HCT116 (cell line): Measurements from ENCODE around the gene DPYD. TPM values are rescaled to one million over a fixed set of nuclear protein-coding genes. Genes with fewer than 3 reads are reported as not detected.

Experiments
- ATAC-seq: fragments of 200-7000 bp; cut with Tn5 transposase; 2 replicates; pipeline ENCODE4 v1.9.1; 2020; ENCODE audit warnings: mild to moderate bottlenecking, moderate library complexity
- BruUV-seq: library from RNA; stranded (reverse); fragments of 400-500 nt; replicated peaks from 2 replicates; lab custom pipeline; 2021; lab: Mats Ljungman, UMichigan
- CTCF ChIA-PET: fragments of 300-600 bp; sonication (Branson Sonifier 250); formaldehyde crosslinking; loops from one replicate; lab custom pipeline; 2021; ENCODE audit warnings: antibody characterized with exemption; lab: Charles Lee
- POLR2A ChIA-PET: fragments of 300-600, 350-600 bp; sonication (Branson Sonifier 250); formaldehyde crosslinking; loops from one replicate; lab custom pipeline; 2021; ENCODE audit warnings: antibody characterized with exemption; lab: Charles Lee
- RAD21 ChIA-PET, 2 experiments: fragments of 300-600 bp; sonication (Branson Sonifier 250); formaldehyde crosslinking; loops; one replicate each; lab custom pipeline; 2023; ENCODE audit warnings: low total read pairs in 2 of 2; ENCODE audit not compliant: uncharacterized antibody in 2 of 2, unreplicated experiment in 2 of 2, low non-redundant PET in 1 of 2; lab: Charles Lee
- DNase-seq: peaks from one replicate; pipeline ENCODE4 v3.0.0-alpha.2; 2010; ENCODE audit warnings: low read depth, low spot score
- H2AFZ ChIP-seq: fragments of 200-600 bp; shearing (Covaris generic), sonication (generic); 2 replicates; pipeline ENCODE4 v1.6.1; 2017; ENCODE audit warnings: low read depth, mixed run types, mixed read lengths, antibody characterized with exemption, low read length; ENCODE audit not compliant: poor library complexity, severe bottlenecking
- H3K27ac ChIP-seq: 2 replicates; pipeline ENCODE4 v1.5.1; 2012; ENCODE audit warnings: low read depth, low read length
- H3K27me3 ChIP-seq: fragments of 200-600 bp; sonication (generic); 2 replicates; pipeline ENCODE4 v1.6.1; 2016; ENCODE audit warnings: mixed run types, low read length, mixed read lengths; ENCODE audit not compliant: insufficient read depth
- H3K36me3 ChIP-seq, 2 experiments: fragments of 200-500 bp in 1 of 2; fragments of 200-600 bp in 1 of 2; sonication (Bioruptor generic) in 1 of 2; sonication (generic) in 1 of 2; 2 replicates each; pipeline versions ENCODE4 v1.5.1 to v1.6.1; 2014 to 2016; ENCODE audit warnings: low read length in 2 of 2, inconsistent platforms in 1 of 2, mixed read lengths in 1 of 2, mixed run types in 1 of 2; ENCODE audit not compliant: insufficient read depth in 2 of 2, control insufficient read depth in 1 of 2
- H3K4me1 ChIP-seq, 2 experiments: fragments of 200-600 bp in 1 of 2; sonication (generic) in 1 of 2; 2 replicates each; pipeline versions ENCODE4 v1.5.1 to v1.6.1; 2012 to 2017; ENCODE audit warnings: low read length in 2 of 2, inconsistent platforms in 1 of 2, mild to moderate bottlenecking in 1 of 2, mixed read lengths in 1 of 2, mixed run types in 1 of 2, moderate library complexity in 1 of 2; ENCODE audit not compliant: insufficient read depth in 2 of 2, control insufficient read depth in 1 of 2
- H3K4me2 ChIP-seq: fragments of 200-600 bp; sonication (generic); 2 replicates; pipeline ENCODE4 v1.6.1; 2017; ENCODE audit warnings: mixed run types, low read length, mixed read lengths
- H3K4me3 ChIP-seq, 2 experiments: fragments of 200-600 bp in 1 of 2; sonication (generic) in 1 of 2; replicated peaks in 1 of 2; 2 replicates each; pipeline ENCODE4 v1.5.1; 2011 to 2016; ENCODE audit warnings: low read length in 2 of 2, control low read depth in 1 of 2, low read depth in 1 of 2, mild to moderate bottlenecking in 1 of 2, mixed read lengths in 1 of 2, mixed run types in 1 of 2
- H3K79me2 ChIP-seq: fragments of 200-600 bp; sonication (generic); 2 replicates; pipeline ENCODE4 v1.6.1; 2017; ENCODE audit warnings: mild to moderate bottlenecking, mixed run types, low read length, moderate library complexity, mixed read lengths; ENCODE audit not compliant: insufficient read depth
- H3K9ac ChIP-seq: fragments of 200-600 bp; sonication (generic); 2 replicates; pipeline ENCODE4 v1.6.1; 2016; ENCODE audit warnings: low read length, mixed read lengths
- H3K9me2 ChIP-seq: fragments of 200-600 bp; sonication (generic), shearing (Covaris generic); 2 replicates; pipeline ENCODE4 v1.6.1; 2017; ENCODE audit warnings: mixed run types, mild to moderate bottlenecking, moderate library complexity; ENCODE audit not compliant: insufficient read depth
- H3K9me3 ChIP-seq, 2 experiments: fragments of 200-500 bp in 1 of 2; fragments of 200-600 bp in 1 of 2; sonication (Bioruptor generic) in 1 of 2; sonication (generic) in 1 of 2; 2 replicates each; pipeline ENCODE4 v1.6.1; 2014 to 2017; ENCODE audit warnings: low read length in 2 of 2, mixed read lengths in 2 of 2, inconsistent platforms in 1 of 2, low read depth in 1 of 2, mild to moderate bottlenecking in 1 of 2, mixed run types in 1 of 2, moderate library complexity in 1 of 2; ENCODE audit not compliant: control insufficient read depth in 1 of 2, insufficient read depth in 1 of 2
- H4K20me1 ChIP-seq: fragments of 200-600 bp; sonication (generic), shearing (Covaris generic); 2 replicates; pipeline ENCODE4 v1.6.1; 2017; ENCODE audit warnings: mixed run types, mild to moderate bottlenecking, moderate library complexity; ENCODE audit not compliant: insufficient read depth
- CEBPB ChIP-seq: IDR thresholded peaks from 2 replicates; pipeline ENCODE4 v1.6.1; 2012; ENCODE audit warnings: low read depth
- EZH2phosphoT487 ChIP-seq: fragments of 200-600 bp; IDR thresholded peaks from 2 replicates; pipeline ENCODE4 v1.6.1; 2018; ENCODE audit warnings: antibody characterized with exemption, borderline replicate concordance
- FOSL1 ChIP-seq: IDR thresholded peaks from 2 replicates; pipeline ENCODE4 v1.6.1; 2012; ENCODE audit warnings: low read depth
- POLR2A ChIP-seq: IDR thresholded peaks from 2 replicates; pipeline ENCODE4 v1.7.0; 2011; ENCODE audit warnings: borderline replicate concordance; ENCODE audit not compliant: insufficient read depth, insufficient read length; ENCODE audit errors: extremely low read depth
- SIN3A ChIP-seq: IDR thresholded peaks from 2 replicates; pipeline ENCODE4 v1.6.1; 2012; ENCODE audit warnings: low read depth
- SP1 ChIP-seq: IDR thresholded peaks from 2 replicates; pipeline ENCODE4 v1.6.1; 2012; ENCODE audit warnings: low read depth
- ZFX ChIP-seq: fragments of 450-650 bp; IDR thresholded peaks from 2 replicates; pipeline ENCODE4 v1.6.1; 2017
- ZNF274 ChIP-seq: fragments of 200-500 bp; sonication (Bioruptor generic); IDR thresholded peaks from 2 replicates; pipeline ENCODE4 v1.6.1; 2014; ENCODE audit warnings: mild to moderate bottlenecking, low read depth, low read length, inconsistent platforms
- intact Hi-C: fragments of 100-400 bp; cut with micrococcal nuclease; formaldehyde crosslinking; loops from 2 replicates; pipeline ENCODE4 v1.10.0; 2022
- total RNA-seq: library from RNA; stranded (reverse); gene quantifications from one replicate; pipeline ENCODE4 v1.2.1, GENCODE V29; 2021; ENCODE audit not compliant: unreplicated experiment

DPYD gene
- total RNA-seq, 1 experiment from 2014 or later: 1.7 TPM

DNA sequence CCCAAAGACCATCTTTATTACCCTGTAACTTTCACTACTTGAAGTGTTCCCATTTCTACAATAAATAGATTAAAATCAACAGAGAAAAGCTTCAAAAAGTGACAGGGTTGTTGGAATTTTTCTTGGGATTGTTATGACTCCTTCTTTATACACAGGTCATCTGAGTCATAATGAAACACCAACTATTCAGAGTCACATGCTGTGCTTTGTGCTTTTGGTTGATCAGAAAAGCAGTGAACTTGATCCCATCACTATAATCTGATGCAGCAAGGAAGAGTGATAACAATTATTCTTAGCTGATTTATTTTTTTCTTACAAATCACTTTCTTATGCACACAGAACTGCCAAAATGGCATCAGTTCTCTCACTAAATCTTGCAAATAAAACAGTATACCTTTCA, 776.3 kb downstream of the DPYD start:
- DNase-seq: no peak
- TF ChIP-seq EZH2phosphoT487: no peak
- TF ChIP-seq FOSL1: 0 out of 2 replicates have a peak, but pooled peaks have one; percentile 29
- TF ChIP-seq, all 23 proteins: peak for 1
- no peaks in the 10 kb centered on the region for H3K27me3 ChIP-seq
- H4K20me1 ChIP-seq: no peaks in the 10 kb centered on the region
- H3K4me3 ChIP-seq: no peak overlapping the region
- no peaks in the 10 kb centered on the region for H3K79me2 ChIP-seq
- ChIA-PET POLR2A (no interaction called here), RAD21 (no interaction called here), CTCF (no interaction called here)
- H3K36me3 ChIP-seq: no peaks in the 10 kb centered on the region
- no peaks in the 10 kb centered on the region for H3K9me3 ChIP-seq
- intact Hi-C loops: no loop called here
- no peak overlapping the region for H3K9ac ChIP-seq
- H2AFZ ChIP-seq: no peak overlapping the region
- BruUV-seq: no TSS peak
- no peak overlapping the region; the same call in 1 of the 2 replicates for H3K4me2 ChIP-seq
- no peak overlapping the region for H3K27ac ChIP-seq
- ATAC-seq: no peak
- peaks cover 0 to 5% of the 10 kb centered on the region in 2 experiments; a peak in 1 of 4 replicates for H3K4me1 ChIP-seq
- H3K9me2 ChIP-seq: no peaks in the 10 kb centered on the region

DNA sequence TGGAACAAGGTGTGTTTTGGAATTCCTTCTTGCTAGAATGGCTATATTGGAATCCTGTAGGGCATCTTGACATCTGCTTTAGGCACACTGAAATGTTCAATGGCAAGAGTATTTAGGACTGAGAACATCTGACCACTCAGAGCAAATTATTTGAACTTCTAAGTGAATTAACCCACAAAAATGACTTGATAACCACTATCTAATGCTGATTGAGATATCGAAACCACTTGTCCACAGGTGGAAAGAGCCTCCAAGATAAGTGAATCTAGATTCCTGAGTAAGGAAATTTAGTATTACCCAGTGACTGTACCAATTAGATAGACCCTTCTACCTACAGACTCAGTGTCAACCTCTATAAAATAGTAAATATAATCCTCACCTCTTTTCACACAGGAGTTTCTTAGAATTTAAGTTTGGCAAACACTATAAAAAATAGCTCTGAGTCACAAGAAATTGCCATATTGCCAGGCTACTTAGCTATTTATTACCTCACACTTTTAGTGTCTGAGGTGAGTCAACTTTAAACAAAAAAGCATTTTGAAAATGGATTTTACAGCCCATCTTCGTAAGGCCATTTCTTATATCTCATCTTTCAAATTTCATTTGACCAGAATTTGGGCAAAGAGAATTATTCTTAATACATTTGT, 777.5 kb downstream of the DPYD start:
- H3K9ac ChIP-seq: no peak overlapping the region
- no peaks in the 10 kb centered on the region for H3K36me3 ChIP-seq
- H3K27me3 ChIP-seq: no peaks in the 10 kb centered on the region
- H3K4me3 ChIP-seq: no peak overlapping the region
- no peak overlapping the region for H2AFZ ChIP-seq
- peaks cover 5 to 10% of the 10 kb centered on the region in 2 experiments; a peak in 3 of 4 replicates for H3K4me1 ChIP-seq
- RAD21 ChIA-PET: no interaction called here
- CTCF ChIA-PET: no interaction called here
- BruUV-seq: no TSS peak
- no peak overlapping the region for H3K4me2 ChIP-seq
- H4K20me1 ChIP-seq: no peaks in the 10 kb centered on the region
- no peak overlapping the region for H3K27ac ChIP-seq
- intact Hi-C loops: no loop called here
- no peaks in the 10 kb centered on the region for H3K9me2 ChIP-seq
- H3K79me2 ChIP-seq: no peaks in the 10 kb centered on the region
- POLR2A ChIA-PET: no interaction called here
- no peaks in the 10 kb centered on the region for H3K9me3 ChIP-seq
- DNase-seq: no peak
- ATAC-seq: no peak
- no peak for TF ChIP-seq SIN3A
- TF ChIP-seq POLR2A: no peak
- TF ChIP-seq ZFX: no peak
- no peak for TF ChIP-seq SP1
- no peak for TF ChIP-seq ZNF274
- no peak for TF ChIP-seq CEBPB
